Esophagus squamous epithelium (tissue), 5 donors: ENCODE data around the gene B4GALT5. TPM values are rescaled to one million over a fixed set of nuclear protein-coding genes. Genes with fewer than 3 reads are reported as not detected.
A peak's percentile ranks its signal among the peaks of the same experiment; 100 is the strongest.
"Not testable (repeated sequence)": the region's sequence is repeated elsewhere in the genome, so short reads cannot be mapped to it uniquely, and the experiment has no call there.

Experiments used
- DNase-seq: peaks from one replicate; lab custom pipeline; 2025; lab: John Stamatoyannopoulos, UW
- H3K27ac ChIP-seq, 4 donors: fragments of 200-600 bp; sonication (generic); one replicate each; pipeline ENCODE4 v1.5.1; 2016 to 2019; ENCODE audit warnings: mild to moderate bottlenecking in 1 of 4
- H3K27me3 ChIP-seq, 4 donors: fragments of 200-600 bp; sonication (generic); 1 replicate in 3 of 4; 2 replicates in 1 of 4; pipeline versions ENCODE4 v1.5.1 to v1.6.0; 2017 to 2021; ENCODE audit warnings: antibody characterized with exemption in 1 of 4
- H3K36me3 ChIP-seq, 3 donors: fragments of 200-600 bp; sonication (generic); one replicate each; pipeline ENCODE4 v1.5.1; 2016 to 2019
- H3K4me1 ChIP-seq, 3 donors: fragments of 200-600 bp; sonication (generic); one replicate each; pipeline ENCODE4 v1.5.1; 2017 to 2019
- H3K4me3 ChIP-seq, 4 donors: fragments of 200-600 bp; sonication (generic); 1 replicate in 3 of 4; 2 replicates in 1 of 4; pipeline ENCODE4 v1.5.1; 2016 to 2019; ENCODE audit warnings: mild to moderate bottlenecking in 2 of 4, moderate library complexity in 1 of 4
- H3K9me3 ChIP-seq, 3 donors: fragments of 200-600 bp; sonication (generic); one replicate each; pipeline ENCODE4 v1.5.1; 2016 to 2019
- CTCF ChIP-seq, 6 experiments: fragments of 450-650 bp in 4 of 6; fragments of 200-600 bp in 2 of 6; sonication (generic) in 2 of 6; IDR thresholded peaks; one replicate each; pipeline ENCODE4 v1.5.1; 2016 to 2019; ENCODE audit warnings: antibody characterized with exemption in 6 of 6, mild to moderate bottlenecking in 4 of 6, moderate library complexity in 4 of 6
- POLR2A ChIP-seq, 4 donors: fragments of 450-650 bp; IDR thresholded peaks; one replicate each; pipeline ENCODE4 v1.6.1; 2017; ENCODE audit warnings: antibody characterized with exemption in 4 of 4, mild to moderate bottlenecking in 4 of 4, moderate library complexity in 3 of 4
- WGBS, 2 donors: methylation state at CpG; one replicate each; pipeline ENCODE4 v1.1.5; 2018; 5-methylcytosine and 5-hydroxymethylcytosine counted together
- intact Hi-C: fragments of 100-400 bp; cut with DNase I; formaldehyde crosslinking; loops from one replicate; pipeline ENCODE4 v1.15.0; 2022
- total RNA-seq, 4 donors: library from RNA; depleted of rRNA; stranded (reverse); fragments of >200 nt; gene quantifications; one replicate each; pipeline ENCODE4 v1.1.0, GENCODE V29; 2016
- donor health status: DM: yes; HTN: yes; CAD: no.

B4GALT5 gene
- total RNA-seq, 4 donors from 2014 or later = 24.1 to 34.2 (median 25.7) TPM

- peaks cover 0 to 28% (median 17%) of the 10 kb centered on the region in 3 donors for H3K4me1 ChIP-seq
- WGBS, 2 donors = 33 to 55% methylated on average over 5 to 7 of the region's 7 CpGs
- no peaks in the 10 kb centered on the region for H3K9me3 ChIP-seq
- no peak for TF ChIP-seq POLR2A (IDR thresholded peaks at IDR 0.05)
- no peak for DNase-seq
- peak overlapping the region; percentile 20 to 66 (median 59) for H3K27ac ChIP-seq
- intact Hi-C loops = no loop called here
- no peak overlapping the region for H3K4me3 ChIP-seq
- H3K36me3 ChIP-seq = no peaks in the 10 kb centered on the region
- no peaks in the 10 kb centered on the region for H3K27me3 ChIP-seq
These were observed 10.9 kb upstream of the B4GALT5 start for GRCh38 chr20:49724408-49725223.

GRCh38 chr20:49723758-49724157, 10.1 kb upstream of the B4GALT5 start:
- DNase-seq, H3K4me3 ChIP-seq, H3K27me3 ChIP-seq, H3K27ac ChIP-seq, intact Hi-C loops, H3K9me3 ChIP-seq, H3K36me3 ChIP-seq: not testable (repeated sequence)
- peaks cover 0 to 28% (median 17%) of the 10 kb centered on the region in 3 donors for H3K4me1 ChIP-seq
- WGBS, 2 donors = 97 to 100% methylated on average over 6 of the region's 6 CpGs

- H3K9me3 ChIP-seq, H3K27me3 ChIP-seq, H3K27ac ChIP-seq, H3K4me3 ChIP-seq, intact Hi-C loops, H3K36me3 ChIP-seq, DNase-seq: not testable (repeated sequence)
- peaks cover 0 to 31% (median 11%) of the 10 kb centered on the region in 3 donors for H3K4me1 ChIP-seq
- WGBS, 2 donors = 91 to 97% methylated on average over 9 to 12 of the region's 12 CpGs
These were observed 7.6 kb upstream of the B4GALT5 start for GRCh38 chr20:49721326-49721725.

DNA sequence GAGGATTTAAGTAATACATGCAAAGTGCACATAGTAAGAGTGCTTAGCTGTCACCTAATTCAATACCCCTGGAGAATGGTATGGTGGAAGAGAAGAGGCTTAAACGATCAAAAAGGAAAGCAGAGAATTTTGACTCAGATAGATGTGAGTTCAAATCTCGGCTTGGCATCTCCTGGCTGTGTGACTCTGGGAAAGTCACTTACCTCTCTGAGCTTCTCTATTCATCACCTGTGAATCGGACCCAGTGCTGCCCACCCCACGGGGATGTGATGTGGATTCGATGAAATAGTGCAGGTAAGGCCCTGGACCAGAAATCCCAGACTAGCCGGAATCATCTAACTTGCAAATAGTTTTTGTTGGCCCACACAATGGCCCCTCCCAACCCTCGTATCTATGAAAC, 1.8 kb upstream of the B4GALT5 start:
- intact Hi-C loops = no loop called here
- 90% methylated on average over 7 of the region's 7 CpGs for WGBS, 2 donors
- H3K9me3 ChIP-seq = no peaks in the 10 kb centered on the region
- no peak overlapping the region for H3K4me3 ChIP-seq
- no peak for DNase-seq
- TF ChIP-seq CTCF (IDR thresholded peaks at IDR 0.05) (no peak), POLR2A (IDR thresholded peaks at IDR 0.05) (no peak)
- no peak overlapping the region for H3K27ac ChIP-seq
- no peaks in the 10 kb centered on the region for H3K27me3 ChIP-seq
- H3K36me3 ChIP-seq = no peaks in the 10 kb centered on the region
- H3K4me1 ChIP-seq = peaks cover 7 to 49% (median 17%) of the 10 kb centered on the region in 3 donors

- Histone ChIP-seq H3K36me3 (no peaks in the 10 kb centered on the region), H3K27ac (peak overlapping the region; percentile 93 to 96 (median 96)), H3K27me3 (no peaks in the 10 kb centered on the region), H3K4me3 (peak overlapping the region; percentile 66 to 97 (median 96)), H3K9me3 (no peaks in the 10 kb centered on the region), H3K4me1 (peaks cover 7 to 69% (median 17%) of the 10 kb centered on the region in 3 donors)
- no peak for DNase-seq
- WGBS, 2 donors = 1% methylated on average over 26 to 28 of the region's 71 CpGs
- TF ChIP-seq POLR2A (IDR thresholded peaks at IDR 0.05) (no peak), CTCF (IDR thresholded peaks at IDR 0.05) (peak in 2 of 6 experiments; percentile 9 to 20)
- intact Hi-C loops = no loop called here
These were observed 504 bp downstream of the B4GALT5 start for GRCh38 chr20:49712996-49713752.

GRCh38 chr20:49712646-49712995, 1.1 kb downstream of the B4GALT5 start:
- intact Hi-C loops = no loop called here
- no peak for DNase-seq

More at GRCh38 chr20:49712646-49712995, 1.1 kb downstream of the B4GALT5 start:
- peak overlapping the region; percentile 66 to 97 (median 96) for H3K4me3 ChIP-seq
- no peak for TF ChIP-seq CTCF (IDR thresholded peaks at IDR 0.05)
- TF ChIP-seq POLR2A (IDR thresholded peaks at IDR 0.05) = no peak
- 2 to 3% methylated on average over 6 of the region's 6 CpGs for WGBS, 2 donors
- no peaks in the 10 kb centered on the region for H3K36me3 ChIP-seq
- no peaks in the 10 kb centered on the region for H3K9me3 ChIP-seq
- no peaks in the 10 kb centered on the region for H3K27me3 ChIP-seq
- peaks cover 7 to 69% (median 19%) of the 10 kb centered on the region in 3 donors for H3K4me1 ChIP-seq
- H3K27ac ChIP-seq = peak overlapping the region; percentile 93 to 96 (median 96)
